ENCODE data around the gene STK24. TPM values are rescaled to one million over a fixed set of nuclear protein-coding genes. Genes with fewer than 3 reads are reported as not detected.

The STK24 gene
- polyA plus RNA-seq, 2 of the 4 experiments (the other 2 are of a cell fraction): 46.1 to 55.6 TPM

DNA sequence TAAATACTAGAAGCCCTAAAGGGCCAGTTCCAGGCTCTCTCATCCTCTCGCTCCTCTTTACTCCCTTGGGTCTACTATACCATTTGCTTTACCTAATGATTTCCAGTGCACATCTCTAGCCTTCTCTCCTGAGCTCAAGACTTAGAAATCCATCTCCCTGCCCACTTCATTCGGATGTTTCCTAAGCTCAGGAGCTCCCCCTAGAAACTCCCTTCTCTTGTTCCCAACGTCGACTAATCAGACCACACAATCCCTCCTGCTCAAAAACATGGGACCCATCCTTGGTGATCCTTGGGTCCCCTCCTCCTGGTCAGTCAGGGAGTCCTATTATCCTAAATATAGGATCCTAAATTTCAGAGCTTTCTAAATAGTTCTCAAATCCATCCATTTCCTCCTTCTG lies 21.1 kb upstream of the STK24 start (continued):
- TF ChIP-seq, protein P1, sequence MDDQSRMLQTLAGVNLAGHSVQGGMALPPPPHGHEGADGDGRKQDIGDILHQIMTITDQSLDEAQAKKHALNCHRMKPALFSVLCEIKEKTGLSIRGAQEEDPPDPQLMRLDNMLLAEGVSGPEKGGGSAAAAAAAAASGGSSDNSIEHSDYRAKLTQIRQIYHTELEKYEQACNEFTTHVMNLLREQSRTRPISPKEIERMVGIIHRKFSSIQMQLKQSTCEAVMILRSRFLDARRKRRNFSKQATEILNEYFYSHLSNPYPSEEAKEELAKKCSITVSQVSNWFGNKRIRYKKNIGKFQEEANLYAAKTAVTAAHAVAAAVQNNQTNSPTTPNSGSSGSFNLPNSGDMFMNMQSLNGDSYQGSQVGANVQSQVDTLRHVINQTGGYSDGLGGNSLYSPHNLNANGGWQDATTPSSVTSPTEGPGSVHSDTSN (IDR thresholded peaks at IDR 0.05): no peak
- TF ChIP-seq, protein P2, sequence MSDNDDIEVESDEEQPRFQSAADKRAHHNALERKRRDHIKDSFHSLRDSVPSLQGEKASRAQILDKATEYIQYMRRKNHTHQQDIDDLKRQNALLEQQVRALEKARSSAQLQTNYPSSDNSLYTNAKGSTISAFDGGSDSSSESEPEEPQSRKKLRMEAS (IDR thresholded peaks at IDR 0.05): no peak
- TF ChIP-seq HEYL (CRISPR knock-in tag; IDR thresholded peaks at IDR 0.05) (no peak), KDM1A (IDR thresholded peaks at IDR 0.05; ENCODE audit: low read depth) (no peak), EHMT2 (IDR thresholded peaks at IDR 0.05; ENCODE audit: low read depth) (no peak)

DNA sequence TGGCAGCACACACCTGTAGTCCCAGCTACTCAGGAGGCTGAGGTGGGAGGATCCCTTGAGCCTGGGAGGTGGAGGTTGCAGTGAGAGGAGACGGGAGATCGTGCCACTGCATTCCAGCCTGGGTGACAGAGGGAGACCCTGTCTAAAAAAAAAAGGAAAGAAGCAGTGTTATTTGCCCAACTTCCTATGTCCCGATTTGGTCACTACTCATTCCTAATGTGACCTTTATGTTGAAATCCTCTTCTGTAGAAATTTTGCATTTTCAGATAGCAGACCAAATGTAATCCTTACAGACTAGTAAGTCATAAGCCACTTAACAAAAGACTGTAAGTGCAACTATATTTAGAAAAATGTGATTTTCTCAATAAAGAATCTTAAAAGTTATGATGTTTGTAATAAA lies 18.2 kb upstream of the STK24 start:
- no peak overlapping the region for H3K27ac ChIP-seq
- FAIRE-seq (no peak), DNase-seq (ENCODE audit: low read depth in 1 of 2, low spot score in 1 of 2) (no peak), ATAC-seq (no peak)
- ChIA-PET POLR2A (no interaction called here), CTCF (interaction anchor here (1.0 to 1.3 kb wide), 2 partner anchors 9 to 150 kb away, joined by 3 to 4 read pairs; no protein-coding TSS in a partner anchor)
- 0 out of 3 replicates have a peak, but pooled peaks cover 7% of the 10 kb centered on the region for H3K9me3 ChIP-seq
- H3K4me3 ChIP-seq: no peak overlapping the region
- no peaks in the 10 kb centered on the region for H3K4me1 ChIP-seq
- 91% methylated on average over 3 of the region's 3 CpGs for WGBS (ENCODE audit: missing lambda C conversion rate)
- no peak for TF ChIP-seq ZNF302 (CRISPR knock-in tag; IDR thresholded peaks at IDR 0.05)
- TF ChIP-seq JUN (IDR thresholded peaks at IDR 0.05): no peak
- no peak for TF ChIP-seq NR3C1 (IDR thresholded peaks at IDR 0.05)
- TF ChIP-seq, protein P3, sequence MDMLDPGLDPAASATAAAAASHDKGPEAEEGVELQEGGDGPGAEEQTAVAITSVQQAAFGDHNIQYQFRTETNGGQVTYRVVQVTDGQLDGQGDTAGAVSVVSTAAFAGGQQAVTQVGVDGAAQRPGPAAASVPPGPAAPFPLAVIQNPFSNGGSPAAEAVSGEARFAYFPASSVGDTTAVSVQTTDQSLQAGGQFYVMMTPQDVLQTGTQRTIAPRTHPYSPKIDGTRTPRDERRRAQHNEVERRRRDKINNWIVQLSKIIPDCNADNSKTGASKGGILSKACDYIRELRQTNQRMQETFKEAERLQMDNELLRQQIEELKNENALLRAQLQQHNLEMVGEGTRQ (IDR thresholded peaks at IDR 0.05): no peak
- TF ChIP-seq, protein P4, sequence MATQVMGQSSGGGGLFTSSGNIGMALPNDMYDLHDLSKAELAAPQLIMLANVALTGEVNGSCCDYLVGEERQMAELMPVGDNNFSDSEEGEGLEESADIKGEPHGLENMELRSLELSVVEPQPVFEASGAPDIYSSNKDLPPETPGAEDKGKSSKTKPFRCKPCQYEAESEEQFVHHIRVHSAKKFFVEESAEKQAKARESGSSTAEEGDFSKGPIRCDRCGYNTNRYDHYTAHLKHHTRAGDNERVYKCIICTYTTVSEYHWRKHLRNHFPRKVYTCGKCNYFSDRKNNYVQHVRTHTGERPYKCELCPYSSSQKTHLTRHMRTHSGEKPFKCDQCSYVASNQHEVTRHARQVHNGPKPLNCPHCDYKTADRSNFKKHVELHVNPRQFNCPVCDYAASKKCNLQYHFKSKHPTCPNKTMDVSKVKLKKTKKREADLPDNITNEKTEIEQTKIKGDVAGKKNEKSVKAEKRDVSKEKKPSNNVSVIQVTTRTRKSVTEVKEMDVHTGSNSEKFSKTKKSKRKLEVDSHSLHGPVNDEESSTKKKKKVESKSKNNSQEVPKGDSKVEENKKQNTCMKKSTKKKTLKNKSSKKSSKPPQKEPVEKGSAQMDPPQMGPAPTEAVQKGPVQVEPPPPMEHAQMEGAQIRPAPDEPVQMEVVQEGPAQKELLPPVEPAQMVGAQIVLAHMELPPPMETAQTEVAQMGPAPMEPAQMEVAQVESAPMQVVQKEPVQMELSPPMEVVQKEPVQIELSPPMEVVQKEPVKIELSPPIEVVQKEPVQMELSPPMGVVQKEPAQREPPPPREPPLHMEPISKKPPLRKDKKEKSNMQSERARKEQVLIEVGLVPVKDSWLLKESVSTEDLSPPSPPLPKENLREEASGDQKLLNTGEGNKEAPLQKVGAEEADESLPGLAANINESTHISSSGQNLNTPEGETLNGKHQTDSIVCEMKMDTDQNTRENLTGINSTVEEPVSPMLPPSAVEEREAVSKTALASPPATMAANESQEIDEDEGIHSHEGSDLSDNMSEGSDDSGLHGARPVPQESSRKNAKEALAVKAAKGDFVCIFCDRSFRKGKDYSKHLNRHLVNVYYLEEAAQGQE (IDR thresholded peaks at IDR 0.05): no peak
- TF ChIP-seq CEBPB (IDR thresholded peaks at IDR 0.05): no peak
- TF ChIP-seq TFCP2L1 (CRISPR knock-in tag; IDR thresholded peaks at IDR 0.05): no peak
- TF ChIP-seq HOXA7 (CRISPR knock-in tag; IDR thresholded peaks at IDR 0.05): no peak
- no peak for TF ChIP-seq GATA3 (IDR thresholded peaks at IDR 0.05; ENCODE audit: borderline replicate concordance)
- TF ChIP-seq CHD4 (IDR thresholded peaks at IDR 0.05; ENCODE audit: borderline replicate concordance): no peak
- no peak overlapping the region for H3K4me2 ChIP-seq

DNA sequence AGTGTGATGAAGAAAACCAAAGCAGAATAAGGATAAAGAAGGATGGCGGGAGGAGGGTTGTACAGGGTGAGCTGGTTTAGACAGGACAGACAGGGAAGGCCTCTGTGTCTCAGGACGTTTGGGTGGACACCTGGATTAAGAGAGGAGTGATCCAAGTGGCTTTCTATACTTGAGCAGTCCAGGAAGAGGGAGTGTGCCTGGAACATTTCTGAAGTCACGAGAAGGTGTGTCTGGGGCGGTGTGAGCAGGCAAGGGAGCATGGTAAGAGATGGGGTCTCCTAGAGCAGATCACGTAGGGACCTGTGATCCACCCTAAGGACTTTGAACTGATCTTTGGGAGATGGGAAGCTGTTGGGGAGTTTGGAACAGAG lies 15.4 kb upstream of the STK24 start:
- Histone ChIP-seq H3K27ac (no peak overlapping the region), H3K9me3 (0 out of 3 replicates have a peak, but pooled peaks cover 8% of the 10 kb centered on the region), H3K4me2 (no peak overlapping the region), H3K4me1 (no peaks in the 10 kb centered on the region), H3K4me3 (no peak overlapping the region)
- FAIRE-seq: no peak
- POLR2A ChIA-PET: no interaction called here
- no peak for DNase-seq (ENCODE audit: low read depth in 1 of 2, low spot score in 1 of 2)
- ATAC-seq: no peak
- 66% methylated on average over 5 of the region's 5 CpGs for WGBS (ENCODE audit: missing lambda C conversion rate)
- CTCF ChIA-PET: no interaction called here
- no peak for TF ChIP-seq HOXA7 (CRISPR knock-in tag; IDR thresholded peaks at IDR 0.05)
- TF ChIP-seq SREBF2 (IDR thresholded peaks at IDR 0.05): no peak
- TF ChIP-seq, protein P4 (IDR thresholded peaks at IDR 0.05): no peak
- TF ChIP-seq, protein P5, sequence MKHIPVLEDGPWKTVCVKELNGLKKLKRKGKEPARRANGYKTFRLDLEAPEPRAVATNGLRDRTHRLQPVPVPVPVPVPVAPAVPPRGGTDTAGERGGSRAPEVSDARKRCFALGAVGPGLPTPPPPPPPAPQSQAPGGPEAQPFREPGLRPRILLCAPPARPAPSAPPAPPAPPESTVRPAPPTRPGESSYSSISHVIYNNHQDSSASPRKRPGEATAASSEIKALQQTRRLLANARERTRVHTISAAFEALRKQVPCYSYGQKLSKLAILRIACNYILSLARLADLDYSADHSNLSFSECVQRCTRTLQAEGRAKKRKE (CRISPR knock-in tag; IDR thresholded peaks at IDR 0.05; ENCODE audit: low read depth): no peak
- no peak for TF ChIP-seq NR3C1 (IDR thresholded peaks at IDR 0.05)
- no peak for TF ChIP-seq CHD4 (IDR thresholded peaks at IDR 0.05; ENCODE audit: borderline replicate concordance)
- no peak for TF ChIP-seq EP300 (IDR thresholded peaks at IDR 0.05)
- TF ChIP-seq, protein P6, sequence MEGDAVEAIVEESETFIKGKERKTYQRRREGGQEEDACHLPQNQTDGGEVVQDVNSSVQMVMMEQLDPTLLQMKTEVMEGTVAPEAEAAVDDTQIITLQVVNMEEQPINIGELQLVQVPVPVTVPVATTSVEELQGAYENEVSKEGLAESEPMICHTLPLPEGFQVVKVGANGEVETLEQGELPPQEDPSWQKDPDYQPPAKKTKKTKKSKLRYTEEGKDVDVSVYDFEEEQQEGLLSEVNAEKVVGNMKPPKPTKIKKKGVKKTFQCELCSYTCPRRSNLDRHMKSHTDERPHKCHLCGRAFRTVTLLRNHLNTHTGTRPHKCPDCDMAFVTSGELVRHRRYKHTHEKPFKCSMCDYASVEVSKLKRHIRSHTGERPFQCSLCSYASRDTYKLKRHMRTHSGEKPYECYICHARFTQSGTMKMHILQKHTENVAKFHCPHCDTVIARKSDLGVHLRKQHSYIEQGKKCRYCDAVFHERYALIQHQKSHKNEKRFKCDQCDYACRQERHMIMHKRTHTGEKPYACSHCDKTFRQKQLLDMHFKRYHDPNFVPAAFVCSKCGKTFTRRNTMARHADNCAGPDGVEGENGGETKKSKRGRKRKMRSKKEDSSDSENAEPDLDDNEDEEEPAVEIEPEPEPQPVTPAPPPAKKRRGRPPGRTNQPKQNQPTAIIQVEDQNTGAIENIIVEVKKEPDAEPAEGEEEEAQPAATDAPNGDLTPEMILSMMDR (IDR thresholded peaks at IDR 0.05): no peak
- TF ChIP-seq FOXS1 (CRISPR knock-in tag; IDR thresholded peaks at IDR 0.05): no peak
- no peak for TF ChIP-seq CHD2 (IDR thresholded peaks at IDR 0.05; ENCODE audit: low read length, partially characterized antibody)
- TF ChIP-seq RARB (CRISPR knock-in tag; IDR thresholded peaks at IDR 0.05): no peak
- no peak for TF ChIP-seq POLR2A (IDR thresholded peaks at IDR 0.05; ENCODE audit: low read length)
- no peak for TF ChIP-seq ESRRA (IDR thresholded peaks at IDR 0.05; ENCODE audit: borderline replicate concordance, low read length)
- TF ChIP-seq MAFK (IDR thresholded peaks at IDR 0.05; ENCODE audit: partially characterized antibody): no peak

Measured in A549 (cell line).